PFSK-1 (cell line): ENCODE data around the gene CDA.

Experiments
- FOXP2 ChIP-seq: optimal IDR thresholded peaks from 2 replicates; pipeline ENCODE3; 2011; ENCODE audit warnings: borderline replicate concordance, control low read depth, inconsistent platforms; ENCODE audit not compliant: insufficient read depth; ENCODE audit errors: extremely low read length, extremely low read depth
- POLR2AphosphoS5 ChIP-seq: IDR thresholded peaks from 2 replicates; pipeline ENCODE4 v1.6.1; 2012; ENCODE audit warnings: low read depth, mild to moderate bottlenecking, control low read depth, low read length, moderate library complexity
- REST ChIP-seq, 2 experiments: IDR thresholded peaks; 2 replicates each; pipeline versions ENCODE4 v1.6.1 to v1.8.0; 2011 to 2012; ENCODE audit warnings: low read depth in 2 of 2, low read length in 2 of 2, control low read depth in 1 of 2, inconsistent platforms in 1 of 2, mild to moderate bottlenecking in 1 of 2, moderate library complexity in 1 of 2; ENCODE audit not compliant: insufficient read depth in 1 of 2
- SIN3A ChIP-seq: IDR thresholded peaks from 2 replicates; pipeline ENCODE4 v1.6.1; 2012; ENCODE audit warnings: mild to moderate bottlenecking, low read length, moderate library complexity, borderline replicate concordance; ENCODE audit not compliant: insufficient read depth
- TAF1 ChIP-seq: IDR thresholded peaks from 2 replicates; pipeline ENCODE4 v1.6.1; 2012; ENCODE audit warnings: low read length, control low read depth, borderline replicate concordance; ENCODE audit not compliant: insufficient read depth

DNA sequence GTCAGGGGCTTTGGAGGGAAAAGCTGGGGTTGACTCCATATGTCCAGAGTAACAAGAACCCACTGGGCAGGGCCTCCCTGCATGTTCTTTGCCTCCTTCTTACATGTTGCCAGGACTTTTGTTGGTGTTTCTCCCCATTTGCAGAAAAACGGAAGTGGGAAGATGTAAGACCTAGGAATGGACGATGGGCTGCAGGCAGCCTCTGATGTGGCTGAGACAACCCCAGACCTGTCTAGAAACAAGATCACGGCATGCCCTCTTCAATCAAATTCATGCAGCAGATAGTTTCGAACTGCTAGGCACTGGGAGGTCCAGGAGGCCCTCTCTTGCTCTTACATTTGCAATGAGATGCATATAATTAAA lies 33.2 kb upstream of the CDA start:
- TF ChIP-seq POLR2AphosphoS5, result no peak
- TF ChIP-seq SIN3A, result no peak
- no peak for TF ChIP-seq REST (IDR thresholded peaks at IDR 0.05; ENCODE audit: insufficient read depth in 1 of 2, low read depth in 2 of 2, low read length in 2 of 2)
- no peak for TF ChIP-seq TAF1
- no peak for TF ChIP-seq FOXP2
